ENCODE measurements around the gene FGF22.

The FGF22 gene

DNA sequence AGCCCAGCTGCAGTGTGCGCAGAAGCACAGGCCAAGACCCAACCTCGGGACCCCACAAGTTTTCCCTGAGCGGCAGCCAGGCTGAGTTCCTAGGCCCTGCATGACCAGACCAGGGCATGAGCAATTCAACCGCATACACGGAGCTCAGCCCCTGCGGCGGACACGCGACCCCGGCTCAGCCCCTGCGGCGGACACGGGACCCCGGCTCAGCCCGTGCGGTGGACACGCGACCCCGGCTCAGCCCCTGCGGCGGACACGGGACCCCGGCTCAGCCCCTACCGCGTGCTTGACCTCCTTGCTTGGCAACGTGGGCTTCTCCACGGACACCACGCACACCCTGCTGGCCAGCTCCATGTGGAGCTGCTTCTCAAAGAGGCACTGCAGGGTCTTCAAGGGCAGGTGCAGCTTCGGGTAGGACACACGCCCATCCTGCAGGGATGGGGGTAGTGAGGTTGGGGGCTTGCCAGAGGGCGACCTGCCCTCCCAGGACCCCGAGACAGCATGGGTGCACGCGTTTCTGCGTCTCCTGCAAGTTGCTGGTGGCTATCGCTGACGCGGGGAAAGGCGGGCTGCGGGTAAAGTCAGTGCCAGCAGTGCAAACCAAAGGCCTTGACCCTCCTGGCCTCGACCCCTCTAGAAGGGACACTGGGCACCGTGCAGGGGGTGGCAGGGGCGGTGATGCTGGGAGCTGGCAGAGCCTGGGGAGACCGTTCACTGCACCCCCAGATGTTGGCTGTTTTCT, 16.3 kb upstream of the FGF22 start:
- TF ChIP-seq RAD21 (IDR thresholded peaks at IDR 0.05; ENCODE audit: low read depth), result no peak
- TF ChIP-seq EGR1 (IDR thresholded peaks at IDR 0.05), result no peak
- no peak for TF ChIP-seq CREB1 (IDR thresholded peaks at IDR 0.05; ENCODE audit: low read depth)
- TF ChIP-seq TCF12 (IDR thresholded peaks at IDR 0.05; ENCODE audit: low read depth), result no peak
- TF ChIP-seq TEAD4 (IDR thresholded peaks at IDR 0.05), result no peak
- TF ChIP-seq ZBTB7A (IDR thresholded peaks at IDR 0.05; ENCODE audit: low read depth), result no peak
- no peak for TF ChIP-seq TAF1 (IDR thresholded peaks at IDR 0.05; ENCODE audit: low read depth)
- no peak for TF ChIP-seq NFIC (IDR thresholded peaks at IDR 0.05)
- no peak for TF ChIP-seq MAX (IDR thresholded peaks at IDR 0.05)
- TF ChIP-seq USF1 (IDR thresholded peaks at IDR 0.05), result no peak
- TF ChIP-seq CEBPB (IDR thresholded peaks at IDR 0.05), result no peak
- TF ChIP-seq EP300 (IDR thresholded peaks at IDR 0.05; ENCODE audit: borderline replicate concordance), result no peak
- TF ChIP-seq FOXM1 (IDR thresholded peaks at IDR 0.05; ENCODE audit: borderline replicate concordance, low read depth), result no peak
- TF ChIP-seq YY1 (IDR thresholded peaks at IDR 0.05; ENCODE audit: low read depth), result no peak
- TF ChIP-seq, protein P1, sequence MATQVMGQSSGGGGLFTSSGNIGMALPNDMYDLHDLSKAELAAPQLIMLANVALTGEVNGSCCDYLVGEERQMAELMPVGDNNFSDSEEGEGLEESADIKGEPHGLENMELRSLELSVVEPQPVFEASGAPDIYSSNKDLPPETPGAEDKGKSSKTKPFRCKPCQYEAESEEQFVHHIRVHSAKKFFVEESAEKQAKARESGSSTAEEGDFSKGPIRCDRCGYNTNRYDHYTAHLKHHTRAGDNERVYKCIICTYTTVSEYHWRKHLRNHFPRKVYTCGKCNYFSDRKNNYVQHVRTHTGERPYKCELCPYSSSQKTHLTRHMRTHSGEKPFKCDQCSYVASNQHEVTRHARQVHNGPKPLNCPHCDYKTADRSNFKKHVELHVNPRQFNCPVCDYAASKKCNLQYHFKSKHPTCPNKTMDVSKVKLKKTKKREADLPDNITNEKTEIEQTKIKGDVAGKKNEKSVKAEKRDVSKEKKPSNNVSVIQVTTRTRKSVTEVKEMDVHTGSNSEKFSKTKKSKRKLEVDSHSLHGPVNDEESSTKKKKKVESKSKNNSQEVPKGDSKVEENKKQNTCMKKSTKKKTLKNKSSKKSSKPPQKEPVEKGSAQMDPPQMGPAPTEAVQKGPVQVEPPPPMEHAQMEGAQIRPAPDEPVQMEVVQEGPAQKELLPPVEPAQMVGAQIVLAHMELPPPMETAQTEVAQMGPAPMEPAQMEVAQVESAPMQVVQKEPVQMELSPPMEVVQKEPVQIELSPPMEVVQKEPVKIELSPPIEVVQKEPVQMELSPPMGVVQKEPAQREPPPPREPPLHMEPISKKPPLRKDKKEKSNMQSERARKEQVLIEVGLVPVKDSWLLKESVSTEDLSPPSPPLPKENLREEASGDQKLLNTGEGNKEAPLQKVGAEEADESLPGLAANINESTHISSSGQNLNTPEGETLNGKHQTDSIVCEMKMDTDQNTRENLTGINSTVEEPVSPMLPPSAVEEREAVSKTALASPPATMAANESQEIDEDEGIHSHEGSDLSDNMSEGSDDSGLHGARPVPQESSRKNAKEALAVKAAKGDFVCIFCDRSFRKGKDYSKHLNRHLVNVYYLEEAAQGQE (IDR thresholded peaks at IDR 0.05; ENCODE audit: low read depth), result no peak

- peak; percentile 93 for TF ChIP-seq FOXM1 (IDR thresholded peaks at IDR 0.05; ENCODE audit: borderline replicate concordance, low read depth)
- TF ChIP-seq USF1 (IDR thresholded peaks at IDR 0.05), result peak; percentile 49; the same call in 1 of the 2 replicates
- TF ChIP-seq EGR1 (IDR thresholded peaks at IDR 0.05), result no peak
- peak; percentile 79 for TF ChIP-seq CREB1 (IDR thresholded peaks at IDR 0.05; ENCODE audit: low read depth)
- no peak; the same call in 1 of the 2 replicates for TF ChIP-seq CEBPB (IDR thresholded peaks at IDR 0.05)
- TF ChIP-seq NFIC (IDR thresholded peaks at IDR 0.05), result peak; percentile 91
- no peak; the same call in 1 of the 2 replicates for TF ChIP-seq RAD21 (IDR thresholded peaks at IDR 0.05; ENCODE audit: low read depth)
- TF ChIP-seq, protein P1 (IDR thresholded peaks at IDR 0.05; ENCODE audit: low read depth), result no peak
- TF ChIP-seq YY1 (IDR thresholded peaks at IDR 0.05; ENCODE audit: low read depth), result peak; percentile 73; the same call in 1 of the 2 replicates
- TF ChIP-seq TEAD4 (IDR thresholded peaks at IDR 0.05), result peak; percentile 96
- TF ChIP-seq EP300 (IDR thresholded peaks at IDR 0.05; ENCODE audit: borderline replicate concordance), result peak; percentile 98
- TF ChIP-seq ZBTB7A (IDR thresholded peaks at IDR 0.05; ENCODE audit: low read depth), result peak; percentile 21; the same call in 1 of the 2 replicates
- TF ChIP-seq TCF12 (IDR thresholded peaks at IDR 0.05; ENCODE audit: low read depth), result peak; percentile 97
- TF ChIP-seq MAX (IDR thresholded peaks at IDR 0.05), result peak; percentile 87
These were observed 15.7 kb upstream of the FGF22 start for GRCh38 chr19:623974-624373.

GRCh38 chr19:624433-625109, 15.1 kb upstream of the FGF22 start:
- TF ChIP-seq ZBTB7A (IDR thresholded peaks at IDR 0.05; ENCODE audit: low read depth), result peak; percentile 63
- no peak for TF ChIP-seq TEAD4 (IDR thresholded peaks at IDR 0.05)

DNA sequence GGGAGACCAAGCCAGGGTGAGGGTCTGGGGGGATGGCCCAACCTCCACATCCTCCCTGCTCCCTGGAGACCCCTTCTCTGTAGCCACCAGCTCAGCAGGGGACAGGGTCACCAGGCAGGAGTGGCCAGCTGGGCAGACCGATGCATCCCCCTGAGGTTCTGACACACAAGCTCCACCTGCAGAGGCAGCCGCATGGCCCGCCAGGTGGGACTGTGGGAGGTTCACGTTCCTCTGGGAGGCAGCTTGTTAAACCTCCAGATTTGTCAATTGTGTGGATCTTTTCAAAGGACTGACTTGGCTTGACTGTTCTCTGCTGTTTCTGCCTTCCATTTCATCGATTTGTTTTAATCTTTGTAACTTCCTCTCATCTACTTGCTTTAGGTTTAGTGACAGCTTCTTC, 14.4 kb upstream of the FGF22 start:
- TF ChIP-seq CREB1 (IDR thresholded peaks at IDR 0.05; ENCODE audit: low read depth) (no peak), FOXM1 (IDR thresholded peaks at IDR 0.05; ENCODE audit: borderline replicate concordance, low read depth) (no peak), CEBPB (IDR thresholded peaks at IDR 0.05) (no peak), TCF12 (IDR thresholded peaks at IDR 0.05; ENCODE audit: low read depth) (no peak), NFIC (IDR thresholded peaks at IDR 0.05) (no peak), ZBTB7A (IDR thresholded peaks at IDR 0.05; ENCODE audit: low read depth) (no peak; the same call in 1 of the 2 replicates), YY1 (IDR thresholded peaks at IDR 0.05; ENCODE audit: low read depth) (no peak), RAD21 (IDR thresholded peaks at IDR 0.05; ENCODE audit: low read depth) (no peak), EGR1 (IDR thresholded peaks at IDR 0.05) (no peak), MAX (IDR thresholded peaks at IDR 0.05) (no peak)
- TF ChIP-seq, protein P1 (IDR thresholded peaks at IDR 0.05; ENCODE audit: low read depth), result no peak
